ENCODE data around the gene HMGXB3. TPM values are rescaled to one million over a fixed set of nuclear protein-coding genes. Genes with fewer than 3 reads are reported as not detected.

Gene HMGXB3
- total RNA-seq, 1 donor from 2014 or later, result 55.7 TPM

DNA sequence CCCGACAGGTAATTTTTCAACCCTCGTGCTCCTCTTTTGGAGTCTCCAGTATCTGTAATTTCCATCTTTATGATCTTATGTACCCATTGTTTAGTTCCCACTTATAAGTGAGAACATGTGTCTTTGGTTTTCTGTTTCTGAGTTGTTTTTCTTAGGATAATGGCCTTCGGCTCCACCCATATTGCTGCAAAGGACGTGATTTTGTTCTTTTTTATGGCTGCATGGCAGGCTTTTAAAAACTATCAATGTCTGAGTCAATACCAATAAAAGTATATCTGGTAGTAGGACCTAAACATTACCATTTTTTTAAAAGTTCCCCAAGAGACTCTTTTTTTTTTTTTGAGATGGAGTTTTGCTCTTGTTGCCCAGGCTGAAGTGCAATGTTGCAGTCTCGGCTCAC is 43.9 kb upstream of the HMGXB3 start:
- no peaks in the 10 kb centered on the region for H3K36me3 Mint-ChIP-seq (ENCODE audit: low read depth, unreplicated experiment)
- no peak overlapping the region for H3K27ac Mint-ChIP-seq (ENCODE audit: unreplicated experiment)
- TF ChIP-seq, protein P1, sequence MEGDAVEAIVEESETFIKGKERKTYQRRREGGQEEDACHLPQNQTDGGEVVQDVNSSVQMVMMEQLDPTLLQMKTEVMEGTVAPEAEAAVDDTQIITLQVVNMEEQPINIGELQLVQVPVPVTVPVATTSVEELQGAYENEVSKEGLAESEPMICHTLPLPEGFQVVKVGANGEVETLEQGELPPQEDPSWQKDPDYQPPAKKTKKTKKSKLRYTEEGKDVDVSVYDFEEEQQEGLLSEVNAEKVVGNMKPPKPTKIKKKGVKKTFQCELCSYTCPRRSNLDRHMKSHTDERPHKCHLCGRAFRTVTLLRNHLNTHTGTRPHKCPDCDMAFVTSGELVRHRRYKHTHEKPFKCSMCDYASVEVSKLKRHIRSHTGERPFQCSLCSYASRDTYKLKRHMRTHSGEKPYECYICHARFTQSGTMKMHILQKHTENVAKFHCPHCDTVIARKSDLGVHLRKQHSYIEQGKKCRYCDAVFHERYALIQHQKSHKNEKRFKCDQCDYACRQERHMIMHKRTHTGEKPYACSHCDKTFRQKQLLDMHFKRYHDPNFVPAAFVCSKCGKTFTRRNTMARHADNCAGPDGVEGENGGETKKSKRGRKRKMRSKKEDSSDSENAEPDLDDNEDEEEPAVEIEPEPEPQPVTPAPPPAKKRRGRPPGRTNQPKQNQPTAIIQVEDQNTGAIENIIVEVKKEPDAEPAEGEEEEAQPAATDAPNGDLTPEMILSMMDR (IDR thresholded peaks at IDR 0.05; ENCODE audit: unreplicated experiment), result no peak
- DNase-seq (ENCODE audit: low spot score), result no peak
- peaks cover 2% of the 10 kb centered on the region for H3K27me3 Mint-ChIP-seq (ENCODE audit: unreplicated experiment)
- peaks cover 20% of the 10 kb centered on the region for H3K4me1 Mint-ChIP-seq (ENCODE audit: unreplicated experiment)
- no peaks in the 10 kb centered on the region for H3K9me3 Mint-ChIP-seq (ENCODE audit: unreplicated experiment)
- H3K4me3 Mint-ChIP-seq (ENCODE audit: unreplicated experiment), result no peak overlapping the region

DNA sequence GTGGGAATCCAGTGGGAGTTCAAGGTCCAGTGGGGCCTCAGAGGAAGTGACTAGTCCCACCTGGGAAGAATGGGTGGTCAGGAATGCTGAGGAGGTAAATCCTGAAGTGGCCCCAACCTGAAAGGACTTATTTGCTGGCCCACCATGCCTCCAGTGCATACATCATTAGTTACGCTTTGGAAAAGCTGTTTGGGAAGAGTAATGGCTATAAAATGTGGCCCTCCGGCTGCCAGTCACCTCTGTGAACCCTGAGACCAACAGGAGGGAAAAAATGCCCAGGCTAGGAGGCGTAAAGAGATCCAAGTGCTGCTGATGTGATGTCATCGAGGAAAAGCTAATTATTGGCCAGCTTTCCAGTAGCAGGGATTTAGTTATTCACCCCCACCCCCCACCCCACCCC is 42.7 kb upstream of the HMGXB3 start:
- H3K4me3 Mint-ChIP-seq (ENCODE audit: unreplicated experiment), result no peak overlapping the region
- no peaks in the 10 kb centered on the region for H3K36me3 Mint-ChIP-seq (ENCODE audit: low read depth, unreplicated experiment)
- TF ChIP-seq, protein P1 (IDR thresholded peaks at IDR 0.05; ENCODE audit: unreplicated experiment), result no peak
- H3K27me3 Mint-ChIP-seq (ENCODE audit: unreplicated experiment), result peaks cover 2% of the 10 kb centered on the region
- DNase-seq (ENCODE audit: low spot score), result no peak
- no peak overlapping the region for H3K27ac Mint-ChIP-seq (ENCODE audit: unreplicated experiment)
- no peaks in the 10 kb centered on the region for H3K9me3 Mint-ChIP-seq (ENCODE audit: unreplicated experiment)
- peaks cover 23% of the 10 kb centered on the region for H3K4me1 Mint-ChIP-seq (ENCODE audit: unreplicated experiment)

DNA sequence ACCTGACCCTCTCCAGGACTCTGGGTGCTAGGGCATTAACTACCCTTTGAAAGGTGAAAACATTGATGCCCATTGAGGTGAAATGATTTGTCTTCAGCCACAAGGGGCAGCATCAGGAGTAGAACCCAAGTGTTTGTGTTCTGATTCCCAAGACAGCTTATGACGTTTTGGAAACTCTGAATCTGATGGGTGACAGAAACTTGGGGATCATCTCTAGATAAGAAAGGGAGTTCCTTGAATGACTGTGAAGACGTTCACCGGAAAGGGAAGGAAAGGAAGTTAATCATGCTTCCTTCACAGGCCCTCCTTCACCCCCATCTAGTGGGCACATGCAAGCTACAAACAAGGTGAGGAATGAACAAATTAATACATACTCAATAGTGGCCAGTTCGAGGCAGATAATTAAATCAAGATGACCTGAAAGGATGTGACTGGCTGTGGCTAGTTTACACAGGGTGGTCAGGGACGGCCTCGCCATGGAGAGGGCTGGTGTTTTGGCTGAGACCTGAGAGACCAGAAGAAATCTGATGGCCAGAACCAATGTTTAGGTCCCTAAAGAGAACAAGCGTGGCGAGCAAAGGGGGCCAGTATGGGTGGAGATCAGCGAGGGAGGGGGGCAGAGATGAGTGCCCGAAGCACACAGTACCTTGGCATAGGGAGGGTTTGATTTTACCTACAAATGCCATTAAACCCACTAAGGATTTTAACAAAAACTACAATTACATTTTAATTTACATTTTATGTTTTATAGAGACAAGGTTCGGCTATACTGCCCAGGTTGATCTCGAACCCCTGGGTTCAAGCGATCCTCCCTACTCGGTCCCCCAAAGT is 40.9 kb upstream of the HMGXB3 start:
- Mint-ChIP-seq H3K27me3 (ENCODE audit: unreplicated experiment) (peaks cover 2% of the 10 kb centered on the region), H3K36me3 (ENCODE audit: low read depth, unreplicated experiment) (no peaks in the 10 kb centered on the region), H3K9me3 (ENCODE audit: unreplicated experiment) (no peaks in the 10 kb centered on the region), H3K4me3 (ENCODE audit: unreplicated experiment) (peak overlapping the region; percentile 92), H3K27ac (ENCODE audit: unreplicated experiment) (peak overlapping the region; percentile 98), H3K4me1 (ENCODE audit: unreplicated experiment) (peaks cover 22% of the 10 kb centered on the region)
- peak; percentile 25 for DNase-seq (ENCODE audit: low spot score)
- TF ChIP-seq, protein P1 (IDR thresholded peaks at IDR 0.05; ENCODE audit: unreplicated experiment), result peak; percentile 64

DNA sequence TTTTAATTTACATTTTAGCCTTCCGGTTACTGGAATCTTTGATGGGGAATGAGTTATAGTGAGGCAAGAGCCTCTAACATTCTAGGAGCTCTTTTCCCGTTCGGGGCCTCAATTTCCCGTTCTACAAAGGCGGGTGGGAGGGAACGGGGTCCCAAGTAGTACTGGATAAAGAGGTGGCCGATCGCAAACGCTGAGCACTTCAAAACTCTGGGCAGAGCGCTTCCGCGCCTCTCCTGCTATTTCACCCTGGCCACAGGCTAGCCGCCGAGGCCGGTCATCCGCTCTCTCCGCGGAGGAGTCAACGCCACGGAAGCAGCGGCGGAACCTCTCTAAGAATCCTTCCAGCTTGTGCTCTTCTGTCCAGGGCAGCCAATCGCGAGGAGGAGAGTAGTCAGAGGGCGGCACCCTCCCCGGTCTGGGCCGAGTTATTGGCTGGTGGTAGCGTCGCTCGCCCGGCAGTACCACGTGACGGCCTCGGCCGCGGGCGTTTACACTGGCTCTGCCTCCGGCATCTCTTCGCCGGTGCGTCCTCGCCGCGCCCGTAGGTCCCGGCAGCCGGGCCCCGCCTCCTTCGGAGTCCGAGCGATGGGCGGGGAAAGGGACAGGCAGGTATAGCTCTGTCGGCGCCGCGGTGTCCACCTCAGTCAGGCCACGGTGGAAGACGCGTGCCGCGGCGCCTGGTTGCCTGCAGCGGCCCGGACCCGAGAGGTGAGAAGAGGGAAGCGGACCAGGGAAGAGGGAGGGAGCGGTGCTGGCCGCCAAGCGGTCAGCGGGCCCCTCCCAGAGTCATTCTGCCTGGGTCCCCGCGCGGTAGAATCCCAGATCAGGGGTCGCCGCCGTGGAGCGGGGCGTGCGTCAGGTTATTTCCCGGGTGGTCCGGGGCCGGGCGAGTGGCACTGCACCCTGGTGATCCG is 40.0 kb upstream of the HMGXB3 start, which contains the start of gene SLC26A2:
Gene SLC26A2 (plus strand): TSS at position 487 of the 914 bp plus-strand sequence. CDS start 16,895 bp downstream, outside the sequence.
- DNase-seq (ENCODE audit: low spot score), result peak; percentile 94
- no peaks in the 10 kb centered on the region for H3K9me3 Mint-ChIP-seq (ENCODE audit: unreplicated experiment)
- H3K27ac Mint-ChIP-seq (ENCODE audit: unreplicated experiment), result peak within 1 kb of the TSS; percentile 98
- no peaks in the 10 kb centered on the region for H3K36me3 Mint-ChIP-seq (ENCODE audit: low read depth, unreplicated experiment)
- TF ChIP-seq, protein P1 (IDR thresholded peaks at IDR 0.05; ENCODE audit: unreplicated experiment), result no peak
- H3K27me3 Mint-ChIP-seq (ENCODE audit: unreplicated experiment), result peaks cover 2% of the 10 kb centered on the region
- peaks cover 16% of the 10 kb centered on the region for H3K4me1 Mint-ChIP-seq (ENCODE audit: unreplicated experiment)
- H3K4me3 Mint-ChIP-seq (ENCODE audit: unreplicated experiment), result peak within 1 kb of the TSS; percentile 93
